Measurements from ENCODE around the gene FBXL7. TPM values are rescaled to one million over a fixed set of nuclear protein-coding genes. Genes with fewer than 3 reads are reported as not detected.

The FBXL7 gene
- total RNA-seq, 1 donor from 2014 or later = 8.0 TPM

DNA sequence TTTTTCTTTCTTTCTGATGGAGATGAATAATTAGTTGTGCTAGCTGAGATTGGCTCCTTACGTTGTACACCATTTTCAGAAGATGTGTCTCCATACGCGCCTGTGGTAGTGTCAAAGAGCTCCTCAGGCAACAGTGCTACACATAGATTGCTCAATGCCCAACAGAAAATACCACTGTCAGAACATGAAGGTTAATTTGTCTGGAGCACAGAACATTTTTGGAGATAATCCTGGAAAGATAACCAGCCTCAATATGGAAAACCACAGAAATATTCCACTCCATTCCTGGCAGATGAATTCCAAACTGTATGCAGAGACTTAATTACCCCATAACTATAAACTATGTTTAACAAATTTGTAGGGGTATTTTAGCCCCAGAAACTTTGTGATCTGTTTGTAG, 446.0 kb downstream of the FBXL7 start:
- Histone ChIP-seq H3K27ac (no peak overlapping the region), H3K9me3 (no peaks in the 10 kb centered on the region), H3K4me3 (no peak overlapping the region), H3K4me1 (no peaks in the 10 kb centered on the region), H3K36me3 (no peaks in the 10 kb centered on the region), H3K27me3 (ENCODE audit: low read depth) (no peaks in the 10 kb centered on the region)
- TF ChIP-seq, protein P1, sequence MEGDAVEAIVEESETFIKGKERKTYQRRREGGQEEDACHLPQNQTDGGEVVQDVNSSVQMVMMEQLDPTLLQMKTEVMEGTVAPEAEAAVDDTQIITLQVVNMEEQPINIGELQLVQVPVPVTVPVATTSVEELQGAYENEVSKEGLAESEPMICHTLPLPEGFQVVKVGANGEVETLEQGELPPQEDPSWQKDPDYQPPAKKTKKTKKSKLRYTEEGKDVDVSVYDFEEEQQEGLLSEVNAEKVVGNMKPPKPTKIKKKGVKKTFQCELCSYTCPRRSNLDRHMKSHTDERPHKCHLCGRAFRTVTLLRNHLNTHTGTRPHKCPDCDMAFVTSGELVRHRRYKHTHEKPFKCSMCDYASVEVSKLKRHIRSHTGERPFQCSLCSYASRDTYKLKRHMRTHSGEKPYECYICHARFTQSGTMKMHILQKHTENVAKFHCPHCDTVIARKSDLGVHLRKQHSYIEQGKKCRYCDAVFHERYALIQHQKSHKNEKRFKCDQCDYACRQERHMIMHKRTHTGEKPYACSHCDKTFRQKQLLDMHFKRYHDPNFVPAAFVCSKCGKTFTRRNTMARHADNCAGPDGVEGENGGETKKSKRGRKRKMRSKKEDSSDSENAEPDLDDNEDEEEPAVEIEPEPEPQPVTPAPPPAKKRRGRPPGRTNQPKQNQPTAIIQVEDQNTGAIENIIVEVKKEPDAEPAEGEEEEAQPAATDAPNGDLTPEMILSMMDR (IDR thresholded peaks at IDR 0.05) = no peak
- DNase-seq = no peak
- intact Hi-C loops (cut with DNase I) = no loop called here
- no peak for ATAC-seq

DNA sequence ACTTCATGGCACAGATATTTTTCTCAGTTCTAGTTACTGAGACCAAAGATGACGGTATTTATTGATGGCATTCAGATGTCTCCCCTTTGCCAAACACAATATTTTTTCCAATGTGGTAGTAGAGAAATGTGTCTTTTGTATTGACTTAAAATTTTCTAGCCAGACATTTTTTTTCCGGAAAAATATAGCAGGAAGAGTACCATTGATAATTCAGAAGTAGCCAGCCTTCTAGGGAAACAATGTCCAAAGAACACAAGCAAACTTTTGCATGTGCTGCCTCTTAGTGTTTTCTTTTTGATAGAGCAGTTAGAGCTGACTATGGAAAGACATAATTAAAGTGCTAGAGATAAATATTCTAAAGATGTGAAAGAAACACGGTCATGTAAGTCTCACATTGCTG, 448.2 kb downstream of the FBXL7 start:
- H3K27me3 ChIP-seq (ENCODE audit: low read depth) = no peaks in the 10 kb centered on the region
- TF ChIP-seq, protein P1 (IDR thresholded peaks at IDR 0.05) = peak; percentile 13
- no peak overlapping the region for H3K4me3 ChIP-seq
- no peak overlapping the region for H3K27ac ChIP-seq
- no peaks in the 10 kb centered on the region for H3K4me1 ChIP-seq
- DNase-seq = no peak
- no peaks in the 10 kb centered on the region for H3K36me3 ChIP-seq
- no peaks in the 10 kb centered on the region for H3K9me3 ChIP-seq
- intact Hi-C loops (cut with DNase I) = no loop called here
- no peak for ATAC-seq

DNA sequence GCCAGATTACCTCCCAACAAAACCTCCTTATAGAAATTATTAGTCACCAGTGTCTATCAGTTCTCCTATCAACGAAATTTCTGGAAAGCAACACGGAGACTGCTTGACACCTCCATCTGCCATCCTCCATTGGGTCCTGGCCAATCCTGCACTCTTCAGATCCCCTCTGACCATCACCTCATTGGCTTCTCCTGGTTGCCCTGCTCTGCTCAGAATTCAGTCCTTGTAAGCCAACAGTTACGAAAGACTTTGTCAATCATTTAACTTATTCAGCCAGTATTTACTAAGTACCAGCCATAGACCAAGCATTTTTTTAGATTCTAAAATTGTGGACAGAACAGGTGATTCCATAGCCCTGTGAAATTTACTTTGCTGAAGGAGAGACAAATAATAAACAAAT, 451.1 kb downstream of the FBXL7 start:
- no peak for DNase-seq
- no peak for ATAC-seq
- Histone ChIP-seq H3K36me3 (no peaks in the 10 kb centered on the region), H3K27me3 (ENCODE audit: low read depth) (no peaks in the 10 kb centered on the region), H3K4me1 (no peaks in the 10 kb centered on the region), H3K4me3 (no peak overlapping the region), H3K9me3 (no peaks in the 10 kb centered on the region), H3K27ac (no peak overlapping the region)
- intact Hi-C loops (cut with DNase I) = no loop called here
- TF ChIP-seq, protein P1 (IDR thresholded peaks at IDR 0.05) = no peak

DNA sequence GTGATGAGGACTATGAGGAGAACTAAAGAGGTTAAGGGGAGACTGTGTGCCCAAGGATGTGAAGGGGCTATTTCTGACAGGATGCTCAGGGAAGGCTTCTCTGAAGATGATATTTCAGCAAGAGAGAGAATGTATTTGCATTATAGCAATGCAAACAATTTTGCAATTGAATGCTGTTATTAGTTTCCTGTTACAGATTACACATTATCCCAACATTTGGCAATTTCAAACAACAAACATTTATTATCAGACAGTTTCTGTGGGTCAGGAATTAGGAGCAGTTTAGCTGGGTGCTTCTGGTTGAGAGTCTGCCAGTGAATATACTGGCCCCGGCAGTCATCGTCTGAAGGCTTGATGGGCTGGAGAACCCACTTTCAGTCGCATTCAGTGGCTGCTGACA, 451.6 kb downstream of the FBXL7 start:
- Histone ChIP-seq H3K4me1 (no peaks in the 10 kb centered on the region), H3K27ac (no peak overlapping the region), H3K9me3 (no peaks in the 10 kb centered on the region), H3K4me3 (no peak overlapping the region), H3K36me3 (no peaks in the 10 kb centered on the region), H3K27me3 (ENCODE audit: low read depth) (no peaks in the 10 kb centered on the region)
- TF ChIP-seq, protein P1 (IDR thresholded peaks at IDR 0.05) = no peak
- intact Hi-C loops (cut with DNase I) = no loop called here
- DNase-seq (no peak), ATAC-seq (no peak)

DNA sequence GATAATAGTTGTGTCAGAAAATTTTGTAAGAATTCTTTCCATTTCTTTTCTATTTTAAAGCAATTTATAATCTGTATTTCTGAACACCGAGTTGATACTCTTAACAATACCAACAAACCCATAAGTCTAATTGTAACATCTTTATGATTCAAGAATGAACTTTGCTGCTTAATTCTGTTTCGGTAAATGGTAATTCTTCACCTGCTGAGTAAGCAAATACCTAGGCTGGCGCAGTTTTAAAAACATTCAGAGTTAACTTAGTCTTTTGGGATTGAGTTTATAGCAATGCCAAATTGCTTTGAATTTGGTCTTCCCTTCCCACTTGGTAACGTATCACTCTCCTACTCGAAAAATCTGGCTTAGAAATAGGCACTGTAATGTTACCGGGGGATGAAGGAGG, 456.6 kb downstream of the FBXL7 start:
- Histone ChIP-seq H3K4me1 (no peaks in the 10 kb centered on the region), H3K9me3 (no peaks in the 10 kb centered on the region), H3K27ac (no peak overlapping the region), H3K4me3 (no peak overlapping the region), H3K36me3 (no peaks in the 10 kb centered on the region), H3K27me3 (ENCODE audit: low read depth) (no peaks in the 10 kb centered on the region)
- TF ChIP-seq, protein P1 (IDR thresholded peaks at IDR 0.05) = no peak
- intact Hi-C loops (cut with DNase I) = no loop called here
- DNase-seq (no peak), ATAC-seq (no peak)

DNA sequence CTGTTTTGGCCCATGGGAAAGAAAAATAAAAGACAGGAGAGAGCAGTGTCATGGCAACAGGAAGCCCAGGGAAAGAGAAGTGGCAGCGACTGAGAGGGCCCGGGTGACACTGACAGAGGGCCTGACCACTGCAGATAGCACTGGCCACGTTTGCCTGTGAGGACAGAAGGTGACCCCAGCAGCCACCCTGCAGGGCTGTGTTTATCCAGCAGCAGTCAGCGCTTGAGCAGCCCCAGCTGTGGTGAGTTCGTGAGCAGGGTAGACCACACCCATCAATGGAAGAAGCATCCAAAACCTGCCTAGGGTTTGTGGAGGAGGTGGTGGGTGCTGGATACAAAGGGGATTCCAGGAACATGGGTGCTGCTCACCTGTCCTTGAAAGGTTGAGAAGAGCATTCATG, 457.1 kb downstream of the FBXL7 start:
- intact Hi-C loops (cut with DNase I) = no loop called here
- Histone ChIP-seq H3K9me3 (no peaks in the 10 kb centered on the region), H3K4me1 (no peaks in the 10 kb centered on the region), H3K36me3 (no peaks in the 10 kb centered on the region), H3K27ac (no peak overlapping the region), H3K4me3 (no peak overlapping the region), H3K27me3 (ENCODE audit: low read depth) (no peaks in the 10 kb centered on the region)
- ATAC-seq (peak in 1 of 2 donors; percentile 51), DNase-seq (no peak)
- TF ChIP-seq, protein P1 (IDR thresholded peaks at IDR 0.05) = no peak

Measured in lower lobe of right lung (tissue), 2 donors.